ENCODE measurements around the gene KCNJ10.

DNA sequence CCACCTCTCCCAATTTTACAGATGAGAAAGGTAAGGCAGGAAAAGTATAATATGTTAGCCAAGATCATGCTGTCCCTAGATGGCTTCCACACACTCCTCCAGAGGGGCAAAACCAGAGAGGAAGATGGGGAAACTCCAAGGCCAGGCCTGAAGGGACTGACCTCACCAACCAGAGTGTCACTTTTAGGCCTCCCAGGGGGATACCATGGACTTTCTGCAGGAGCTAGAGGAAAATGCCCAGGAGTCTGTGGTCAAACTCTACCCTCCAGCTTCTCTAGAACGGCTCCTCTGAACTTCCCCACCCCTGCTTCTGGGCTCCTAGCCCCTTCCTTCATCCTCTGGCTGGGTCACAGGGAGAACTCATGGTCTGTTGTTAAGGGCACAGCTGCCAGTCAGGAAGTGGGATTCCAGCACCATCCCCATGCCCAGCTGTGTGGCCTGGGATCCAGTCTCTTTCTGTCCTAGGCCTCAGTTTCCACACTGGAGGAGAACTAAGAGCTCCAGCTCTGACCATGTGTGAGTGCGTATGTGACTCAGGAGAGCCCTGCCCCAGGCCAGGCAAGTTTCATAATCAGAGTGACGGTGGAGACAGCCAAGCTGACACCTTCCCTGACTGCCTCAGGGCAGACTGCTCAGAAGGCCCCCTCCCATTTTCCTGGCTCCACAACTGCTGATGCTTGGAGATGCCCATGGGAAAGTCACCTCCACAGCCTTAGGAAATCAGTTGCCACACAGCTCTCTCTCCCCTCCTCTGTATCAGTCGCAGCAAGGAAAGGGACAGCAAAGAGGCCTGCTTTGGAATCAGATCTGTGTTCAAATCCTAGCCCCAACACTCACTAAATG is 26.5 kb upstream of the KCNJ10 start:
- no peak for TF ChIP-seq CTCF (IDR thresholded peaks at IDR 0.05; ENCODE audit: low read length)
- no peak for TF ChIP-seq EZH2 (IDR thresholded peaks at IDR 0.05; ENCODE audit: borderline replicate concordance, low read length)
